Small intestine (tissue), 7 donors: ENCODE results near the gene CDIPT. TPM values are rescaled to one million over a fixed set of nuclear protein-coding genes. Genes with fewer than 3 reads are reported as not detected.
A peak's percentile ranks its signal among the peaks of the same experiment; 100 is the strongest.
"Not testable (repeated sequence)": the region's sequence is repeated elsewhere in the genome, so short reads cannot be mapped to it uniquely, and the experiment has no call there.

Source experiments
- DNase-seq, 2 donors: peaks; one replicate each; pipeline versions ENCODE4 v3.0.0 to v3.0.0-alpha.2; 2013
- FAIRE-seq: peaks from 2 replicates; lab custom pipeline; 2012; peaks lifted over from hg19 to GRCh38; lab: Jason Lieb, UNC
- H3K27ac ChIP-seq, 3 donors: one replicate each; pipeline ENCODE4 v1.5.1; 2013; ENCODE audit warnings: low read length in 2 of 3, mild to moderate bottlenecking in 2 of 3, control low read depth in 1 of 3, inconsistent platforms in 1 of 3, low read depth in 1 of 3, moderate library complexity in 1 of 3
- H3K27me3 ChIP-seq, 3 donors: one replicate each; pipeline ENCODE4 v1.6.1; 2013; ENCODE audit warnings: low read length in 3 of 3, inconsistent platforms in 1 of 3; ENCODE audit not compliant: control insufficient read depth in 3 of 3, insufficient read depth in 3 of 3
- H3K36me3 ChIP-seq, 3 donors: one replicate each; pipeline ENCODE4 v1.6.1; 2013; ENCODE audit warnings: low read length in 3 of 3, inconsistent platforms in 1 of 3, low read depth in 1 of 3, mild to moderate bottlenecking in 1 of 3, moderate library complexity in 1 of 3; ENCODE audit not compliant: control insufficient read depth in 3 of 3, insufficient read depth in 2 of 3
- H3K4me1 ChIP-seq, 3 donors: one replicate each; pipeline ENCODE4 v1.6.1; 2013; ENCODE audit warnings: low read length in 2 of 3, inconsistent platforms in 1 of 3, low read depth in 1 of 3, mild to moderate bottlenecking in 1 of 3, moderate library complexity in 1 of 3; ENCODE audit not compliant: control insufficient read depth in 3 of 3, insufficient read depth in 2 of 3
- H3K4me3 ChIP-seq, 3 donors: one replicate each; pipeline ENCODE4 v1.5.1; 2013; ENCODE audit warnings: low read length in 3 of 3, control low read depth in 1 of 3, inconsistent platforms in 1 of 3, low read depth in 1 of 3, mild to moderate bottlenecking in 1 of 3, moderate library complexity in 1 of 3
- H3K9me3 ChIP-seq, 2 donors: one replicate each; pipeline ENCODE4 v1.6.1; 2013; ENCODE audit warnings: low read depth in 1 of 2, low read length in 1 of 2; ENCODE audit not compliant: control insufficient read depth in 2 of 2, insufficient read depth in 1 of 2
- WGBS, 3 donors: extraction: QIAGEN DNeasy Blood & Tissue Kit; methylation state at CpG; one replicate each; pipeline ENCODE4 v1.1.7; 2013; 5-methylcytosine and 5-hydroxymethylcytosine counted together
- polyA plus RNA-seq, 4 donors: library from polyadenylated mRNA; stranded (reverse) in 3 of 4; unstranded in 1 of 4; fragments of 200-250 nt in 3 of 4; fragments of 120-200 nt in 1 of 4; gene quantifications; one replicate each; pipeline versions ENCODE4 v1.2.1 to v1.2.3, GENCODE V29; 2013
- donor health status: healthy with polysubstance abuse.
- donor health status: control.
- donor health status: control.
- donor health status: Bipolar disorder and iron deficiency.
- donor health status: healthy.

Gene CDIPT
- polyA plus RNA-seq, 4 donors, result 51.9 to 76.9 (median 61.2) TPM

DNA sequence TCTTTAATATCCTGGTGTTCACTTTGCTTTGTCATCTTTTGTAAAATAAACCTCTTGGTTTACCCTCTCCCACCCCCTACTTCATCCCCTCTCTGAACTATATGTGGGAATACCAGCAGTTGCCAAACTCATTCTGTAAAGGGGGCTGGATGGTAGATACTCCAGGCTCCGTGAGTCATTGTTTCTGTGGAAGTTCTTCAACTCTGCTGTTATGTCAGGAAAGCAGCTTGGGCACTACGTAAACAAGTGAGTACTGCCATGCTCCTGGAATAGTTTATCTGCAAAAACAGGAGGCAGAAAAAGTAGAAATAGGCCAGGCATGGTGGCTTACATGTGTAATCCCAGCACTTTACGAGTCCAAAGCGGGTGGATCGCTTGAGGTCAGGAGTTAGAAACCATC, 25.2 kb downstream of the CDIPT start:
- FAIRE-seq, result no peak
- H3K36me3 ChIP-seq, result peaks cover 30 to 93% (median 36%) of the 10 kb centered on the region in 3 donors
- no peak for DNase-seq
- no peaks in the 10 kb centered on the region for H3K4me1 ChIP-seq
- no peaks in the 10 kb centered on the region for H3K27me3 ChIP-seq
- no peak overlapping the region for H3K27ac ChIP-seq
- no peak overlapping the region for H3K4me3 ChIP-seq
- no peaks in the 10 kb centered on the region for H3K9me3 ChIP-seq
- 93 to 99% (median 94%) methylated on average over 5 of the region's 5 CpGs for WGBS, 3 donors

DNA sequence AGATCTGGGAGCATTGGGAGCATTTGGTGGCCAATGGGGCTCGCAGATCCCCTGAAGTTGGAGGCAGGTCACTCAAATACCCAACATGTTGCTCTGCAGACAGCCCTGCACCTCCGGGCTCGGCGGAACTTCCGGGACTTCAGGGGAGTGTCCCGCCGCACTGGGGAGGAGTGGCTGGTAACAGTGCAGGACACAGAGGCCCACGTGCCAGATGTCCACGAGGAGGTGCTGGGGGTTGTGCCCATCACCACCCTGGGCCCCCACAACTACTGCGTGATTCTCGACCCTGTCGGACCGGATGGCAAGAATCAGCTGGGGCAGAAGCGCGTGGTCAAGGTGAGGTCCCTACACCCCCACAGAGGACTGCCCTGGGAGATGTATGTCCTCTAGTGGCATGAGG, 26.4 kb downstream of the CDIPT start:
- peaks cover 28 to 90% (median 36%) of the 10 kb centered on the region in 3 donors for H3K36me3 ChIP-seq
- FAIRE-seq, result no peak
- no peak for DNase-seq
- H3K4me3 ChIP-seq, result no peak overlapping the region
- no peaks in the 10 kb centered on the region for H3K4me1 ChIP-seq
- H3K27me3 ChIP-seq, result no peaks in the 10 kb centered on the region
- H3K27ac ChIP-seq, result no peak overlapping the region
- H3K9me3 ChIP-seq, result no peaks in the 10 kb centered on the region
- 85 to 93% (median 90%) methylated on average over 15 of the region's 15 CpGs for WGBS, 3 donors

- H3K27me3 ChIP-seq, result no peaks in the 10 kb centered on the region
- peaks cover 0 to 2% (median 0%) of the 10 kb centered on the region in 3 donors for H3K4me1 ChIP-seq
- no peak overlapping the region for H3K27ac ChIP-seq
- FAIRE-seq, result no peak
- H3K36me3 ChIP-seq, result peaks cover 28 to 90% (median 32%) of the 10 kb centered on the region in 3 donors
- H3K9me3 ChIP-seq, result no peaks in the 10 kb centered on the region
- DNase-seq, result no peak
- H3K4me3 ChIP-seq, result no peak overlapping the region
- WGBS, 3 donors, result 87 to 95% (median 92%) methylated on average over 7 of the region's 7 CpGs
Observed at GRCh38 chr16:29835926-29836325, 27.1 kb downstream of the CDIPT start.

DNA sequence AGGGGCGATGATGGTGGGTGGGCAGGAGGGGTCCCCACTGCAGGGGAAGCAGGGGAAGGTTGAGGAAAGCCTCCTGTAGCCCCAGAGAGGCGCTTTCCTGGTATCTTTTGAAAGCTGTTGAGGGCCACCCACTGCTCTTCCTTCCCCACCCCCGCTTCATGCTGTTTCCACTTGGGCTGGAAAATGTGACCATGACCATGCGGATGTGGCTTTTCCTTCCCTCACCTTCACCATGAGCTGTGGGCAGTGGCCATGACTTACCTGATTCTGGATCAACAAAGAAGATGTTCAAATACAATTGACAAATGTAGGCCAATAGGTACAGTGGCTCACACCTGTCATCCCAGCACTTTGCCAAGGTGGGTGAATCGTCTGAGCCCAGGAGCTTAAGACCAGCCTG, 28.9 kb downstream of the CDIPT start:
- Histone ChIP-seq H3K4me1 (peaks cover 0 to 17% (median 0%) of the 10 kb centered on the region in 3 donors), H3K27me3 (no peaks in the 10 kb centered on the region), H3K4me3 (no peak overlapping the region), H3K9me3 (no peaks in the 10 kb centered on the region), H3K36me3 (peaks cover 20 to 85% (median 24%) of the 10 kb centered on the region in 3 donors), H3K27ac (no peak overlapping the region)
- FAIRE-seq (no peak), DNase-seq (no peak)
- WGBS, 3 donors, result 90 to 98% (median 93%) methylated on average over 5 of the region's 5 CpGs

DNA sequence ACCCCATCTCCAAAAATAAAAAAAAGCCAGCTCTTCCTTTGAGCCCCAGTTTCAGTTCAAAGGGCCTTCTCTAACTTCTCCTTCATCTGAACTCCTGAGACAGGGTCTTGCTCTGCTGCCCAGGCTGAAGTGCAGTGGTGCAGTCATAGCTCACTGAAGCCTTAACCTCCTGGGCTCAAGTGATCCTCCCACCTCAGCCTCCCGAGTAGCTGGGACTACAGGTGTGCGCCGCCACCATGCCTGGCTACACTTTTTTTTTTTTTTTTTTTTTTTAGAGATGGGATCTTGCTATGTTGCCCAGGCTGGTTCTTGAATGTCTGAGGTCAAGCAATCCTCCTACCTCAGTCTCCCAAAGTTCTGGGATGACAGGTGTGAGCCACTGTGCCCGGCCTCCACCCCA, 29.8 kb downstream of the CDIPT start:
- not testable (repeated sequence) for H3K27ac ChIP-seq, FAIRE-seq, H3K27me3 ChIP-seq, H3K9me3 ChIP-seq, DNase-seq, H3K4me3 ChIP-seq
- WGBS, 3 donors, result 94 to 99% (median 95%) methylated on average over 4 of the region's 4 CpGs
- Histone ChIP-seq H3K4me1 (peaks cover 0 to 24% (median 0%) of the 10 kb centered on the region in 3 donors), H3K36me3 (peaks cover 17 to 77% (median 21%) of the 10 kb centered on the region in 3 donors)

- H3K27me3 ChIP-seq, result no peaks in the 10 kb centered on the region
- 57 to 76% (median 70%) methylated on average over 2 of the region's 2 CpGs for WGBS, 3 donors
- no peaks in the 10 kb centered on the region for H3K9me3 ChIP-seq
- H3K4me3 ChIP-seq, result no peak overlapping the region
- no peak overlapping the region for H3K27ac ChIP-seq
- peaks cover 14 to 66% (median 17%) of the 10 kb centered on the region in 3 donors for H3K36me3 ChIP-seq
- peaks cover 5 to 35% (median 6%) of the 10 kb centered on the region in 3 donors for H3K4me1 ChIP-seq
- DNase-seq, result no peak
- FAIRE-seq, result no peak
Observed at GRCh38 chr16:29831490-29831889, 31.5 kb downstream of the CDIPT start.

DNA sequence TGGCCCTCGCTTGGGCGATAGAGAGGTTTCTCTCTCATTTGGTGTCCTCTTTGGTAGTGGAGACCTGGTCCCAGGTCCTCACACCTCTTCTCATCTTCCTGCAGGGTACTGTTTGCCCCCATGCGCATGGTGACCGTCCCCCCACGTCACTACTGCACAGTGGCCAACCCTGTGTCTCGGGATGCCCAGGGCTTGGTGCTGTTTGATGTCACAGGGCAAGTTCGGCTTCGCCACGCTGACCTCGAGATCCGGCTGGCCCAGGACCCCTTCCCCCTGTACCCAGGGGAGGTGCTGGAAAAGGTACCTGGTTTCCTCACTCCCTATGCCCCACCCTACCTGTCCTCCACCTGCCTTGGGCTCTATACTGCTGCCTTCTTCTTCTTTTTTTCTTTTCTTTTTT, 32.3 kb downstream of the CDIPT start:
- Histone ChIP-seq H3K27ac (peak overlapping the region in 1 of 3 donors; percentile 95), H3K27me3 (no peaks in the 10 kb centered on the region), H3K4me3 (no peak overlapping the region), H3K36me3 (peaks cover 13 to 64% (median 16%) of the 10 kb centered on the region in 3 donors), H3K4me1 (peaks cover 8 to 41% (median 10%) of the 10 kb centered on the region in 3 donors), H3K9me3 (no peaks in the 10 kb centered on the region)
- DNase-seq (no peak), FAIRE-seq (no peak)
- 94 to 99% (median 95%) methylated on average over 11 of the region's 11 CpGs for WGBS, 3 donors

DNA sequence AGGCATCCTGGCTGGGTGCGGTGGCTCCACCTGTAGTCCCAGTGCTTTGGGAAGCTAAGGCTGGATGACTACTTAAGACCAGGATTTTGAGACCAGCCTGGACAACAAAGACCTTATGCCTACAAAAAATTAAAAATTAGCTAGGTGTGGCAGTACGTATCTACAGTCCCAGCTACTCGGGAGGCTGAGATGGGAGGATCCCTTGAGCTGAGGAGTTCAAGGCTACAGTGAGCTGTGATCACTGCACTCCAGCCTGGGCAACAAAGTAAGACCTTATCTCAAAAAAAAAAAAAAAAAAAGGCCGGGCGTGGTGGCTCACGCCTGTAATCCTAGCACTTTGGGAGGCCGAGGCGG, 36.7 kb downstream of the CDIPT start:
- 41 to 65% (median 61%) methylated on average over 4 to 6 of the region's 8 CpGs for WGBS, 3 donors
- DNase-seq (peak in 1 of 2 donors; percentile 77), FAIRE-seq (no peak)
- H3K9me3 ChIP-seq, result no peaks in the 10 kb centered on the region
- H3K4me3 ChIP-seq, result no peak overlapping the region
- H3K27ac ChIP-seq, result peak overlapping the region; percentile 88 to 90 (median 89)
- H3K4me1 ChIP-seq, result peaks cover 15 to 85% (median 22%) of the 10 kb centered on the region in 3 donors
- H3K27me3 ChIP-seq, result no peaks in the 10 kb centered on the region
- H3K36me3 ChIP-seq, result peaks cover 0 to 47% (median 0%) of the 10 kb centered on the region in 3 donors
